ENCODE data around the gene PDE9A.

Gene PDE9A

GRCh38 chr21:42640486-42640885 is 12.9 kb upstream of the PDE9A start:
- H3K27ac ChIP-seq, result no peak overlapping the region
- DNase-seq (ENCODE audit: low read depth, low spot score), result no peak

GRCh38 chr21:42641311-42642218 is 11.9 kb upstream of the PDE9A start:
- DNase-seq (ENCODE audit: low read depth, low spot score), result no peak

GRCh38 chr21:42642219-42642745 is 11.1 kb upstream of the PDE9A start:
- H3K27ac ChIP-seq, result no peak overlapping the region
- DNase-seq (ENCODE audit: low read depth, low spot score), result no peak

More at GRCh38 chr21:42641311-42642218, 11.9 kb upstream of the PDE9A start:
- H3K27ac ChIP-seq, result no peak overlapping the region

GRCh38 chr21:42644223-42645208 is 8.9 kb upstream of the PDE9A start:
- no peak for DNase-seq (ENCODE audit: low read depth, low spot score)
- no peak overlapping the region for H3K27ac ChIP-seq

- H3K27ac ChIP-seq, result no peak overlapping the region
- no peak for DNase-seq (ENCODE audit: low read depth, low spot score)
Observed at GRCh38 chr21:42645211-42646075, 8.0 kb upstream of the PDE9A start.

- H3K27ac ChIP-seq, result no peak overlapping the region
- DNase-seq (ENCODE audit: low read depth, low spot score), result no peak
Observed at GRCh38 chr21:42646076-42646825, 7.2 kb upstream of the PDE9A start.

GRCh38 chr21:42646836-42647235 is 6.6 kb upstream of the PDE9A start:
- H3K27ac ChIP-seq, result no peak overlapping the region
- no peak for DNase-seq (ENCODE audit: low read depth, low spot score)

- DNase-seq (ENCODE audit: low read depth, low spot score), result no peak
- H3K27ac ChIP-seq, result no peak overlapping the region
Observed at GRCh38 chr21:42648606-42649005, 4.8 kb upstream of the PDE9A start.

- DNase-seq (ENCODE audit: low read depth, low spot score), result no peak
Observed at GRCh38 chr21:42649122-42650032, 4.0 kb upstream of the PDE9A start.

GRCh38 chr21:42650033-42650370 is 3.4 kb upstream of the PDE9A start:
- H3K27ac ChIP-seq, result no peak overlapping the region
- DNase-seq (ENCODE audit: low read depth, low spot score), result no peak

More at GRCh38 chr21:42649122-42650032, 4.0 kb upstream of the PDE9A start:
- no peak overlapping the region for H3K27ac ChIP-seq

- no peak for DNase-seq (ENCODE audit: low read depth, low spot score)
- no peak overlapping the region for H3K27ac ChIP-seq
Observed at GRCh38 chr21:42650441-42651421, 2.7 kb upstream of the PDE9A start.

GRCh38 chr21:42651515-42652401 is 1.7 kb upstream of the PDE9A start:
- no peak for DNase-seq (ENCODE audit: low read depth, low spot score)
- no peak overlapping the region for H3K27ac ChIP-seq

- H3K27ac ChIP-seq, result no peak overlapping the region
Observed at GRCh38 chr21:42652527-42653230, 742 bp upstream of the PDE9A start.

GRCh38 chr21:42654179-42654912 is 925 bp downstream of the PDE9A start:
- no peak overlapping the region for H3K27ac ChIP-seq
- no peak for DNase-seq (ENCODE audit: low read depth, low spot score)

More at GRCh38 chr21:42652527-42653230, 742 bp upstream of the PDE9A start:
- no peak for DNase-seq (ENCODE audit: low read depth, low spot score)
